Brain microvascular endothelial cell (primary cell): ENCODE data around the gene KRTAP4-11.
"Not testable (repeated sequence)": the region's sequence is repeated elsewhere in the genome, so short reads cannot be mapped to it uniquely, and the experiment has no call there.

ENCODE experiments used
- DNase-seq: peaks from one replicate; pipeline ENCODE4 v3.0.0-alpha.2; 2020
- H3K27ac ChIP-seq: fragments of 250-450 bp; sonication (Bioruptor Pico); 2 replicates; pipeline ENCODE4 v1.5.1; 2020; ENCODE audit warnings: mild to moderate bottlenecking, moderate library complexity
- H3K27me3 ChIP-seq: fragments of 250-450 bp; sonication (Bioruptor Pico); replicated peaks from 2 replicates; pipeline ENCODE4 v1.5.1; 2020; ENCODE audit warnings: mild to moderate bottlenecking
- H3K36me3 ChIP-seq: fragments of 250-450 bp; sonication (Bioruptor Pico); replicated peaks from 2 replicates; pipeline ENCODE4 v1.5.1; 2020; ENCODE audit warnings: mild to moderate bottlenecking
- H3K4me3 ChIP-seq: 2 replicates; pipeline ENCODE4 v1.5.1; 2011; ENCODE audit warnings: low read depth, mild to moderate bottlenecking, control low read depth, low read length, moderate library complexity
- CTCF ChIP-seq: IDR thresholded peaks from 2 replicates; pipeline ENCODE4 v1.5.1; 2011; ENCODE audit warnings: low read depth, mild to moderate bottlenecking, moderate library complexity, low read length, control low read depth, inconsistent platforms; ENCODE audit errors: missing control alignments
- in situ Hi-C: cut with HindIII; loops from 2 replicates; pipeline ENCODE4 v1.10.0; 2017; ENCODE audit warnings: low sequenced_read_pairs, low pct_ligation_motif_present

Gene KRTAP4-11

GRCh38 chr17:41103896-41104295 is 14.3 kb downstream of the KRTAP4-11 start:
- Histone ChIP-seq H3K36me3 (no peaks in the 10 kb centered on the region), H3K4me3 (no peak overlapping the region), H3K27me3 (no peaks in the 10 kb centered on the region), H3K27ac (no peak overlapping the region)
- in situ Hi-C loops = no loop called here
- DNase-seq = no peak
- no peak for TF ChIP-seq CTCF

DNA sequence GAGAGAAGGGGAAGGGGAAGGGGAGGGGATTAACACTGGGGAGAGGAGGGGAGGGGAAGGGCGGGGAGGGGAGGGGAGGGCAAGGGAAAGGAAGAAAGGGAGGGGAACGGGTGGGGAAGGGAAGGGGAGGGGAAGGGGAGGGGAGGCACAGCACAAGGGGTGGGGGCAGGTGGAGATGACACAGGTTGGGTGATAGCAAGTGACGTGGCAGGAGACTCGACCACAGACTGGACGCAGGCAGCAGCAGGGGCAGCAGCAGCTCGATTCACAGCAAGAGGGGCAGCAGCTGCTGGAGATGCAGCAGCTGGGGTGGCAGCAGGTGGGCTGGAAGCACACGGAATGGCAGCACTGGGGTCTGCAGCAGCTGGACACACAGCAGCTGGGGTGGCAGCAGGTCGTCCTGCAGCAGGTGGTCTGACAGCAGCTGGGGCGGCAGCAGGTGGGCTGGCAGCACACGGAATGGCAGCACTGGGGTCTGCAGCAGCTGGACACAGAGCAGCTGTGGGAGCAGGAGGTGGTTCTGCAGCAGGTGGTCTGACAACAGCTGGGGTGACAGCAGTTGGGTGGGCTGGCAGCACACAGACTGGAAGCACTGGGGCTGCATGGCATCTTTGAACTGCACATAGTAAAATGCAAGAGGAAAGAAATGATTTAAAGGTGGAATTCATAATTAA is 16.4 kb downstream of the KRTAP4-11 start, which contains the start of gene KRTAP4-16:
Gene KRTAP4-16, minus strand, starts transcription at position 624 of the 674 bp plus-strand sequence. Its CDS starts 0 bp downstream, at position 624.
- H3K4me3 ChIP-seq = no peak within 1 kb of the TSS
- no peaks in the 10 kb centered on the region for H3K27me3 ChIP-seq
- no peak within 1 kb of the TSS for H3K27ac ChIP-seq
- no peak for DNase-seq
- no peak for TF ChIP-seq CTCF
- H3K36me3 ChIP-seq = no peaks in the 10 kb centered on the region
- in situ Hi-C loops = no loop called here

- in situ Hi-C loops, H3K27me3 ChIP-seq, H3K4me3 ChIP-seq, H3K36me3 ChIP-seq: not testable (repeated sequence)
- peak; percentile 60 for DNase-seq
- peak overlapping the region; percentile 7 for H3K27ac ChIP-seq
Observed at GRCh38 chr17:41099682-41100480, 18.3 kb downstream of the KRTAP4-11 start.

DNA sequence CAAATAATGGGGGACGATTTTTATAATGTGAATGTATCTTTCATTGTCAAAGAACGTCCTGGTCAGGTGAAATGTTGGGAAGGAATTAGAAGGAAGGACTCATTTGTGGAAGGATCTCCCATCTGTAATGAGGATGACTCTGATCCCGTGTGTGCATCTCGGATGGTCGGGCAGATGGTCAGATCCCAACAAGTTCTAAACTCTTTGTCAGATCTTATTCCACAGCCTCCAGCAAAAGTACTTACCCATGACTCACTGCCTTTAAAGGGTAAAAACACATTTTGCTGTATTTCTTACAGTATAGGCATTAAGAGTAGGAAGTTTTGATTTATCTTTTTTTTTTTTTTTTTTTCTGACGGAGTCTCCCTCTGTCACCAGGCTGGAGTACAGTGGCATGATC is 19.7 kb downstream of the KRTAP4-11 start:
- peak; percentile 23 for DNase-seq
- H3K27ac ChIP-seq = peak overlapping the region; percentile 40
- H3K4me3 ChIP-seq = no peak overlapping the region
- H3K27me3 ChIP-seq = no peaks in the 10 kb centered on the region
- in situ Hi-C loops = no loop called here
- no peak for TF ChIP-seq CTCF
- no peaks in the 10 kb centered on the region for H3K36me3 ChIP-seq

GRCh38 chr17:41098042-41098441 is 20.1 kb downstream of the KRTAP4-11 start, which contains the start of gene KRTAP4-8:
KRTAP4-8 (minus strand) TSS chr17:41098142; CDS start chr17:41098084, 58 bp downstream.
- TF ChIP-seq CTCF = no peak
- H3K36me3 ChIP-seq = no peaks in the 10 kb centered on the region
- DNase-seq = no peak
- no peak within 1 kb of the TSS for H3K4me3 ChIP-seq
- no peaks in the 10 kb centered on the region for H3K27me3 ChIP-seq
- in situ Hi-C loops = no loop called here
- H3K27ac ChIP-seq = peak within 1 kb of the TSS; percentile 40

GRCh38 chr17:41096055-41096454 is 22.1 kb downstream of the KRTAP4-11 start:
- TF ChIP-seq CTCF = no peak
- H3K27ac ChIP-seq = no peak overlapping the region
- H3K4me3 ChIP-seq = no peak overlapping the region
- H3K36me3 ChIP-seq = no peaks in the 10 kb centered on the region
- no peaks in the 10 kb centered on the region for H3K27me3 ChIP-seq
- in situ Hi-C loops = no loop called here
- no peak for DNase-seq

DNA sequence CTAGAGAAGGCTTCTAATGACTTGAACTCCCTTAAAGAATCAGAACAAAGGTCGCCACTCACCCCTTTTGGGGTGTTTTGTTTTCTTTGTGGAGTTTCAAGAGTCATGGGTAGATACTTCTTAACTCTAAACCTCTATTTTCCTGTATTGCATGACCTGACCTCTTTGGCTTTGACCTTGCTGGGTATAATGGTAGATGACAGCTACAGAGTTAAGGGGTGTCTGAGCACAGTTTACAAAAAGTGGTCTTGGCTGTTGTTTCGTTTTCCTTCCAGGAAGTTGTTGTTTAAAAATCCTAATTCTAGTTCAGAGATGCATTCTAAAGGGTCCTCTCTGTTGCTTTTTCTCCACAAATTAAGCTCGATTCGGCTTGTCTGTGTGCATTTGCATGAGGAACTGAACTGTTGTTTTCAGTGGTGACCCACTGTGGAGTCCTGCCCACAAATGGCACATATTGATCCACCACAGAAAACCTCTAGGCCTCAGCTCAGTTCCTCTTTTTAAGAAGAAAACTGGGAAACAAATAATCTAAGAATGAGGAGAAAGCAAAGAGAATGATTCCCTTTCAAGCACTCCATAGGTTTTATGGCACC is 29.3 kb downstream of the KRTAP4-11 start:
- H3K4me3 ChIP-seq, DNase-seq, H3K36me3 ChIP-seq, H3K27me3 ChIP-seq, H3K27ac ChIP-seq, in situ Hi-C loops: not testable (repeated sequence)

DNA sequence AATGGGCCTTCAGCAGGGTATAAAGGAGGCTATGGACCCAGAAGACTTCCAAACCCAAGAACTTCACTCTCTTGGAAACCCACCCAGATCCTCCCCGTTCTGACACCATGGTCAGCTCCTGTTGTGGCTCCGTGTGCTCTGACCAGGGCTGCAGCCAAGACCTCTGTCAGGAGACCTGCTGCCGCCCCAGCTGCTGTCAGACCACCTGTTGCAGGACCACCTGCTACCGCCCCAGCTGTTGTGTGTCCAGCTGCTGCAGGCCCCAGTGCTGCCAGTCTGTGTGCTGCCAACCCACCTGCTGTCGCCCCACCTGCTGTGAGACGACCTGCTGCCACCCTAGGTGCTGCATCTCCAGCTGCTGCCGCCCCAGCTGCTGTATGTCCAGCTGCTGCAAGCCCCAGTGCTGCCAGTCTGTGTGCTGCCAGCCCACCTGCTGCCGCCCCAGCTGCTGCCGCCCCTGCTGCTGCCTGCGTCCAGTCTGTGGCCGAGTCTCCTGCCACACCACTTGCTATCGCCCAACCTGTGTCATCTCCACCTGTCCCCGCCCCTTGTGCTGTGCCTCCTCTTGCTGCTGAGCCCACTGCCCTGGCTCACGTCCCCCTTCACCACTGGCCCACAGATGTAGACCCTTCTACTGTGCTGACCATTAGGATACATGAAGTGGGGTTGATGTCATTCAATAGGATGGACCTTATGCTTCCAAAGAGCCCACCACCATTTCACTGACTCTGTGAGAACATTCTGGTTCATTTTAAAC is 33.9 kb downstream of the KRTAP4-11 start, which contains the start of gene KRTAP4-7:
Gene KRTAP4-7, plus strand, starts transcription at position 51 of the 757 bp plus-strand sequence. Its CDS starts 57 bp downstream, at position 108.
- H3K4me3 ChIP-seq, in situ Hi-C loops, H3K27me3 ChIP-seq, H3K36me3 ChIP-seq, H3K27ac ChIP-seq, DNase-seq: not testable (repeated sequence)
